Measurements from ENCODE around the gene EHBP1.

DNA sequence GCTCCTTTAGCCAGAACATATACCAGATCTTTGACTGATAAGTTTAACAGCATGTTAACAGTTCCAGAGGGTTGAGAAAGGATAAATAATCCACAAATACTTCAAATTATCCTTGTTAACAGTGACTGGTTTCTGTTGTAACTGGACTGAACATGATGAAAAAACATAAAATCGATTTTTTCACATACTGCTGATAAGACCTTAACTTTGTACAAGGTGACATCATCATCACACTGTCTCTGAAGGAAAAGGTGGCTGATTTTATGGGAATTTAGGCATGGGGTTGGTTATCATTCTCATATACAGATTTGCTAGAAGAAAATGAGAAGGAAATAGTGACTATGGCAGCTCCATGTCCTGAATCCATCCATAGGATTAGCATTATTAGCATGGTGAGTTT lies 381.2 kb downstream of the EHBP1 start:
- TF ChIP-seq, protein P1, sequence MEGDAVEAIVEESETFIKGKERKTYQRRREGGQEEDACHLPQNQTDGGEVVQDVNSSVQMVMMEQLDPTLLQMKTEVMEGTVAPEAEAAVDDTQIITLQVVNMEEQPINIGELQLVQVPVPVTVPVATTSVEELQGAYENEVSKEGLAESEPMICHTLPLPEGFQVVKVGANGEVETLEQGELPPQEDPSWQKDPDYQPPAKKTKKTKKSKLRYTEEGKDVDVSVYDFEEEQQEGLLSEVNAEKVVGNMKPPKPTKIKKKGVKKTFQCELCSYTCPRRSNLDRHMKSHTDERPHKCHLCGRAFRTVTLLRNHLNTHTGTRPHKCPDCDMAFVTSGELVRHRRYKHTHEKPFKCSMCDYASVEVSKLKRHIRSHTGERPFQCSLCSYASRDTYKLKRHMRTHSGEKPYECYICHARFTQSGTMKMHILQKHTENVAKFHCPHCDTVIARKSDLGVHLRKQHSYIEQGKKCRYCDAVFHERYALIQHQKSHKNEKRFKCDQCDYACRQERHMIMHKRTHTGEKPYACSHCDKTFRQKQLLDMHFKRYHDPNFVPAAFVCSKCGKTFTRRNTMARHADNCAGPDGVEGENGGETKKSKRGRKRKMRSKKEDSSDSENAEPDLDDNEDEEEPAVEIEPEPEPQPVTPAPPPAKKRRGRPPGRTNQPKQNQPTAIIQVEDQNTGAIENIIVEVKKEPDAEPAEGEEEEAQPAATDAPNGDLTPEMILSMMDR (IDR thresholded peaks at IDR 0.05), result no peak
- TF ChIP-seq POLR2A (IDR thresholded peaks at IDR 0.05), result no peak
